ENCODE measurements around the gene HPSE2. TPM values are rescaled to one million over a fixed set of nuclear protein-coding genes. Genes with fewer than 3 reads are reported as not detected.
A peak's percentile ranks its signal among the peaks of the same experiment; 100 is the strongest.
"Not testable (repeated sequence)": the region's sequence is repeated elsewhere in the genome, so short reads cannot be mapped to it uniquely, and the experiment has no call there.

HPSE2 gene
- total RNA-seq, 1 experiment from 2014 or later, result 0.03 TPM

DNA sequence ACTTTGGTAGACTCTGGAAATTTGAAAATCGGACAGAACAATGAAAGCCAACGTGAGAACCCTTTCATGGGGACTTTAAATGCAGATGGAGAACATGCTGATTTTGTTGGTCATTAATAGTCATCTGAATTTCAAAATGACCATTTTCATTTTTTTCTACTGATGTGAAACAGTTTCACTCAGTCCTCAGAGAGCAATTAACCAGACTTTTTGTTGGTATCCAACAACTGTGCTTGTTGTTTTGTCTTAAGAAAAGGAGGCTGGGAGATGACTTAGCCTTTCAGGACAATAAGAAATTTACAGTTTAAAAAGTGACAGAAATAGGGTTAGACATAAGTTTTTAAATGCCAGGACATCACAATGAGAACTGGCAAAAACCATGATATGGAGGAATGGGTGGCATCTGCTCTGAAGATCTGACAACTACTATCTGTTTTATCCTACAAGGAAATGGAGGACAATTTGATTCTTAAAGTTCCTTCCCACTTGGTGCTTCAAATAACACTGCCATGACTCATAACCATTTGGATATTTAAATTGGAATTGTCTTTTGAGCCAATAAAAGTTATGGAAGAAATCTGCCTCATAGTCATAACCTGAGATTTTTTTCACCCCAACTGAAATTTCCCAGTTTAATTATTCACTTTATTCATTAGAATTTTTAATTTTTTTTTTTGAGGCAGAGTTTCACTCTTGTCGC is 701.8 kb downstream of the HPSE2 start:
- DNase-seq (ENCODE audit: low read depth, low spot score), result no peak
- in situ Hi-C loops (cut with HindIII; ENCODE audit: low pct_unique_long_range_greater_than_20kb, low sequenced_read_pairs), result no loop called here

DNA sequence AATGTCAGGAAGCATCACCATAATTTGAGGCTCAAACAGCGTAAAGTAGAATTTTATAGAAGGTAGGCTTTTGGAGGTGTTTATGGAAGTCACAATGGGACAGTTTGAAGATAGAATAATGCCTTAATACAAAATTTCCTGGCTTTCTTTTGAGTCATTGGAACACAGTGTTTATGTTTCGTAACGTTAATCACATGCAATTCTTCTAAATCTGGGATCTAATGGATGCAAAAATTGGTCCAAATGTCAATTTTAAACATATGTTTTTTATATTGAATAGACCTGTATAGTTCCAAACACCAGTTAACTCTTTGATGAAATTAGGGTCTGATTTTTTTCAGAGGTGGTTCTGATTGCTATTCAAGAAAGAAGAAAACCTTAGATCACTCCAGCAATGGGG is 702.4 kb downstream of the HPSE2 start:
- in situ Hi-C loops (cut with HindIII; ENCODE audit: low pct_unique_long_range_greater_than_20kb, low sequenced_read_pairs), result no loop called here
- DNase-seq (ENCODE audit: low read depth, low spot score), result no peak

GRCh38 chr10:98528805-98529183 is 706.9 kb downstream of the HPSE2 start:
- DNase-seq (ENCODE audit: low read depth, low spot score), result no peak
- in situ Hi-C loops (cut with HindIII; ENCODE audit: low pct_unique_long_range_greater_than_20kb, low sequenced_read_pairs), result no loop called here

- no peak for DNase-seq (ENCODE audit: low read depth, low spot score)
- in situ Hi-C loops (cut with HindIII; ENCODE audit: low pct_unique_long_range_greater_than_20kb, low sequenced_read_pairs), result no loop called here
These were observed 707.4 kb downstream of the HPSE2 start for GRCh38 chr10:98528166-98528804.

GRCh38 chr10:98525969-98526368 is 709.7 kb downstream of the HPSE2 start:
- in situ Hi-C loops (cut with HindIII; ENCODE audit: low pct_unique_long_range_greater_than_20kb, low sequenced_read_pairs), result no loop called here
- DNase-seq (ENCODE audit: low read depth, low spot score), result no peak

- no peak for DNase-seq (ENCODE audit: low read depth, low spot score)
- in situ Hi-C loops (cut with HindIII; ENCODE audit: low pct_unique_long_range_greater_than_20kb, low sequenced_read_pairs), result no loop called here
These were observed 711.5 kb downstream of the HPSE2 start for GRCh38 chr10:98524124-98524523.

DNA sequence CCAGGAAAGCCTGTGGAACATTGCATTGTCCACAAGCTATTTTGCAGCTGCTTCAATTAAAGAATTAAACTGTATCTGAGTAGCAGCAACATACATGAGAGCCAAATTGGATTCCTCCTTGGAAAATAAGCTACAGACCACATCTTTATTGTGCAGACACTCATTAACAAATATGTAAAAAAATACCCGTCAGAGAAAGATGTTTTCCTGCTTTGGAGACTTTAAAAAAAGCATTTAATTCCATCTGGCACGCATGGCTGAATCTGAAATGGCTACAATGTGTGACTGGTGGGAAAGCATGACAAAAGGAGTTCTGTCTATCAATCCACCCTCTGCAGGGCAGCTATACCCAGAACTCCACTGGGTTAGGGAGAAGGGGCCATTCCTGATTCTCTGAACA is 715.8 kb downstream of the HPSE2 start:
- DNase-seq (ENCODE audit: low read depth, low spot score), result no peak
- in situ Hi-C loops (cut with HindIII; ENCODE audit: low pct_unique_long_range_greater_than_20kb, low sequenced_read_pairs), result no loop called here

GRCh38 chr10:98517672-98518071 is 718.0 kb downstream of the HPSE2 start:
- DNase-seq (ENCODE audit: low read depth, low spot score), result no peak
- in situ Hi-C loops (cut with HindIII; ENCODE audit: low pct_unique_long_range_greater_than_20kb, low sequenced_read_pairs), result no loop called here

GRCh38 chr10:98516352-98516751 is 719.3 kb downstream of the HPSE2 start:
- no peak for DNase-seq (ENCODE audit: low read depth, low spot score)
- in situ Hi-C loops (cut with HindIII; ENCODE audit: low pct_unique_long_range_greater_than_20kb, low sequenced_read_pairs), result no loop called here

DNA sequence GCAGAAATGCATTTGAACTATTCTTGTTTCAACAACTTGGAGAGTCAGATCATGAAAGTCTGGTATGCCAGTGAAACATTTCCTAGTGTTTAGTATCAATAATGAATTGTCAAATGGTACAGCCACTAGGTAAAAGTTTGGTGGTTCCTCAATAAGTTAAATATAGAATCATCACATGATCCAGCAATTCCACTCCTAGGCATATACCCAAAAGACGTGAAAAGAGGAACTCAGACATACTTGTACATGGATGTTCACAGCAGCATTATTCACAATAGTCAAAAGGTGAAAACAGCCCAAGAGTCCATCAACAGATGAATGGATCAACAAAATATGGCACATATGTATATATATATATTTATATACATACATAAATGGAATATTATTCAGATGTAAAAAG is 721.9 kb downstream of the HPSE2 start:
- in situ Hi-C loops (cut with HindIII; ENCODE audit: low pct_unique_long_range_greater_than_20kb, low sequenced_read_pairs), result no loop called here

GRCh38 chr10:98511876-98512275 is 723.8 kb downstream of the HPSE2 start:
- in situ Hi-C loops (cut with HindIII; ENCODE audit: low pct_unique_long_range_greater_than_20kb, low sequenced_read_pairs), result no loop called here
- no peak for DNase-seq (ENCODE audit: low read depth, low spot score)

More for the DNA sequence above, 721.9 kb downstream of the HPSE2 start:
- no peak for DNase-seq (ENCODE audit: low read depth, low spot score)

GRCh38 chr10:98510412-98510995 is 725.1 kb downstream of the HPSE2 start:
- peak; percentile 92 for DNase-seq (ENCODE audit: low read depth, low spot score)
- in situ Hi-C loops (cut with HindIII; ENCODE audit: low pct_unique_long_range_greater_than_20kb, low sequenced_read_pairs), result no loop called here

- no peak for DNase-seq (ENCODE audit: low read depth, low spot score)
- in situ Hi-C loops (cut with HindIII; ENCODE audit: low pct_unique_long_range_greater_than_20kb, low sequenced_read_pairs), result no loop called here
These were observed 725.9 kb downstream of the HPSE2 start for GRCh38 chr10:98509745-98510144.

GRCh38 chr10:98502535-98502934 is 733.1 kb downstream of the HPSE2 start:
- DNase-seq (ENCODE audit: low read depth, low spot score); in situ Hi-C loops (cut with HindIII; ENCODE audit: low pct_unique_long_range_greater_than_20kb, low sequenced_read_pairs): not testable (repeated sequence)

- no peak for DNase-seq (ENCODE audit: low read depth, low spot score)
- in situ Hi-C loops (cut with HindIII; ENCODE audit: low pct_unique_long_range_greater_than_20kb, low sequenced_read_pairs), result no loop called here
These were observed 742.9 kb downstream of the HPSE2 start for GRCh38 chr10:98492763-98493162.

- no peak for DNase-seq (ENCODE audit: low read depth, low spot score)
- in situ Hi-C loops (cut with HindIII; ENCODE audit: low pct_unique_long_range_greater_than_20kb, low sequenced_read_pairs), result no loop called here
These were observed 745.8 kb downstream of the HPSE2 start for GRCh38 chr10:98489561-98490481.

- in situ Hi-C loops (cut with HindIII; ENCODE audit: low pct_unique_long_range_greater_than_20kb, low sequenced_read_pairs), result no loop called here
- DNase-seq (ENCODE audit: low read depth, low spot score), result peak; percentile 72
These were observed 746.8 kb downstream of the HPSE2 start for GRCh38 chr10:98488669-98489430.
